ENCODE measurements around the gene ANO1. TPM values are rescaled to one million over a fixed set of nuclear protein-coding genes. Genes with fewer than 3 reads are reported as not detected.

Gene ANO1
- total RNA-seq, 4 donors from 2014 or later = 2.3 to 9.2 (median 4.2) TPM

DNA sequence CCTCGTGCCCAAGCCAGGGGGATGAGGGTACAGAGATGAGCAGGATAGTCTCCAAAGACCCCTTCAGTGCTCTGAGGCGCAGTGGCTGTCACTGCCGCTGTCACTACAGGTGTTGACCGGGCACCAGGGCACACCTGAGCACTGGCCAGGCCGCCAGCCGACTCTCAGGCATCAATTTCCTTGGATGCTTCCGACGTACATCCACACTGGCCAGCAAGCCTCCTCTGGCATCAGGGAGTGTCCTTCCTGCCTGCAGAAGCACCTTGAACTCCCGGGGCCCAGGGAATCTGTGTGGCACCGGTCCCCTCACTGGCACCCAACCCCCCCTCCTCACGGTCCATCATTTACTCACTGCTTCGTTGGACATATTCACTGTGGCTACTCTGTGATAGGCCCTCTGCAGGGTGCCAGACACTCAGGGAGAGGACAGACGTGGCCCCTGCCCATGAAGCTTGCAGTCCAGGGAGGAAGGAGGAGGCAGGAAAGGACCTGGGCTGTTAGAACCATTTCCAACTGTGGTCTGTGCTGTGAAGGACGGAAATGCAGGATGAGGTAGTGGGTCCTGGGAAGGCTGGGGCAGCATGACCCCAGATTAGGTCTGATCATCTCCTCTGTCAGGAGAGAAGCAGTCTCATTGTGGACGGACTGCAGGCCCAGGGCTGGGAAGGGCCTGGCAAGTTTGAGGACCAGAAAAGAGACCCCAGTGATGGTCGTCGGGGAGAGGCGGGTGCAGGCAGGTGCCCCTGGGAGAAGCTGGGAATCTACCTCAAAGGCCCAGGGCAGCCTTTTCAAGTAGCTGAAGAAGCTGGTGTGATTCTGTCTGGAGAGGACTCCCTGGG is 46.3 kb upstream of the ANO1 start:
- Histone ChIP-seq H3K4me3 (no peak overlapping the region), H3K27ac (no peak overlapping the region), H3K27me3 (peaks cover 0 to 3% (median 0%) of the 10 kb centered on the region in 3 donors), H3K36me3 (no peaks in the 10 kb centered on the region), H3K9me3 (no peaks in the 10 kb centered on the region), H3K4me1 (no peaks in the 10 kb centered on the region)
- ATAC-seq (no peak), DNase-seq (no peak)
- in situ Hi-C loops (cut with MboI; ENCODE audit: low sequenced_read_pairs in 4 of 4) = no loop called here
- TF ChIP-seq POLR2A (IDR thresholded peaks at IDR 0.05) = no peak
- TF ChIP-seq, protein P1, sequence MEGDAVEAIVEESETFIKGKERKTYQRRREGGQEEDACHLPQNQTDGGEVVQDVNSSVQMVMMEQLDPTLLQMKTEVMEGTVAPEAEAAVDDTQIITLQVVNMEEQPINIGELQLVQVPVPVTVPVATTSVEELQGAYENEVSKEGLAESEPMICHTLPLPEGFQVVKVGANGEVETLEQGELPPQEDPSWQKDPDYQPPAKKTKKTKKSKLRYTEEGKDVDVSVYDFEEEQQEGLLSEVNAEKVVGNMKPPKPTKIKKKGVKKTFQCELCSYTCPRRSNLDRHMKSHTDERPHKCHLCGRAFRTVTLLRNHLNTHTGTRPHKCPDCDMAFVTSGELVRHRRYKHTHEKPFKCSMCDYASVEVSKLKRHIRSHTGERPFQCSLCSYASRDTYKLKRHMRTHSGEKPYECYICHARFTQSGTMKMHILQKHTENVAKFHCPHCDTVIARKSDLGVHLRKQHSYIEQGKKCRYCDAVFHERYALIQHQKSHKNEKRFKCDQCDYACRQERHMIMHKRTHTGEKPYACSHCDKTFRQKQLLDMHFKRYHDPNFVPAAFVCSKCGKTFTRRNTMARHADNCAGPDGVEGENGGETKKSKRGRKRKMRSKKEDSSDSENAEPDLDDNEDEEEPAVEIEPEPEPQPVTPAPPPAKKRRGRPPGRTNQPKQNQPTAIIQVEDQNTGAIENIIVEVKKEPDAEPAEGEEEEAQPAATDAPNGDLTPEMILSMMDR (IDR thresholded peaks at IDR 0.05 in 4 of 5, conservative IDR thresholded peaks at IDR 0.05 in 1 of 5) = no peak
- intact Hi-C loops (cut with DNase I; ENCODE audit: low total_unique reads) = no loop called here

DNA sequence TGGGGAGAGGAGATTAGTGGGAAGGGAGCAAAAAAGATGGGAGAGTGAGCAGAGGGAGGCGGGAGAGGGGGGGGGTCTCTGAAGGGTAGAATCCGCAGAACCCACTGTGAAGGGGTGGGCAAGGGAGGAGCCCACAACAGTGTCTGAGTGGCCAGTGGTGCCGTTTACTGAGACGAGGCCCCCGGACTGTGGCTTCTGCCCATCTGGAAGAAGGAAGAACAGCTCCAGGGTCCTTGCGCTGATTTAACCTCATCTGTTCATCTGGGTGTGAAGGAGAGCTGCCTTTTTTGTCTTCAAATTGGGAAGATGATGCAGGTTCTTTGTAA is 45.7 kb upstream of the ANO1 start:
- H3K36me3 ChIP-seq = no peaks in the 10 kb centered on the region
- H3K27me3 ChIP-seq = peaks cover 0 to 3% (median 0%) of the 10 kb centered on the region in 3 donors
- H3K4me1 ChIP-seq = no peaks in the 10 kb centered on the region
- intact Hi-C loops (cut with DNase I; ENCODE audit: low total_unique reads) (no loop called here), in situ Hi-C loops (cut with MboI; ENCODE audit: low sequenced_read_pairs in 4 of 4) (no loop called here)
- H3K27ac ChIP-seq = no peak overlapping the region
- H3K4me3 ChIP-seq = no peak overlapping the region
- TF ChIP-seq, protein P1 (IDR thresholded peaks at IDR 0.05 in 4 of 5, conservative IDR thresholded peaks at IDR 0.05 in 1 of 5) = no peak
- TF ChIP-seq POLR2A (IDR thresholded peaks at IDR 0.05) = no peak
- ATAC-seq (no peak), DNase-seq (no peak)
- no peaks in the 10 kb centered on the region for H3K9me3 ChIP-seq

- peaks cover 0 to 3% (median 0%) of the 10 kb centered on the region in 3 donors for H3K27me3 ChIP-seq
- no peaks in the 10 kb centered on the region for H3K36me3 ChIP-seq
- no peaks in the 10 kb centered on the region for H3K9me3 ChIP-seq
- in situ Hi-C loops (cut with MboI; ENCODE audit: low sequenced_read_pairs in 4 of 4) = no loop called here
- H3K4me3 ChIP-seq = no peak overlapping the region
- H3K4me1 ChIP-seq = no peaks in the 10 kb centered on the region
- DNase-seq (no peak), ATAC-seq (no peak)
- intact Hi-C loops (cut with DNase I; ENCODE audit: low total_unique reads) = no loop called here
- TF ChIP-seq POLR2A (IDR thresholded peaks at IDR 0.05) = no peak
- TF ChIP-seq, protein P1 (IDR thresholded peaks at IDR 0.05 in 4 of 5, conservative IDR thresholded peaks at IDR 0.05 in 1 of 5) = no peak
- H3K27ac ChIP-seq = no peak overlapping the region
Observed at GRCh38 chr11:70032943-70033710, 45.0 kb upstream of the ANO1 start.

- DNase-seq = no peak
- ATAC-seq = no peak
- Histone ChIP-seq H3K4me3 (no peak overlapping the region), H3K36me3 (no peaks in the 10 kb centered on the region), H3K27me3 (peaks cover 0 to 3% (median 0%) of the 10 kb centered on the region in 3 donors), H3K4me1 (no peaks in the 10 kb centered on the region), H3K27ac (no peak overlapping the region), H3K9me3 (no peaks in the 10 kb centered on the region)
- in situ Hi-C loops (cut with MboI; ENCODE audit: low sequenced_read_pairs in 4 of 4) (no loop called here), intact Hi-C loops (cut with DNase I; ENCODE audit: low total_unique reads) (no loop called here)
- TF ChIP-seq, protein P1 (IDR thresholded peaks at IDR 0.05 in 4 of 5, conservative IDR thresholded peaks at IDR 0.05 in 1 of 5) = no peak
- TF ChIP-seq POLR2A (IDR thresholded peaks at IDR 0.05) = no peak
Observed at GRCh38 chr11:70033711-70034070, 44.4 kb upstream of the ANO1 start.
